Activated naive CD4-positive, alpha-beta T cell treated with Interleukin-2 at 50 U/mL for 16 hours (primary cell): ENCODE results near the gene MTARC1.

ENCODE experiments used
- DNase-seq: peaks from one replicate; pipeline ENCODE4 v3.0.0-alpha.2; 2020

Gene MTARC1

GRCh38 chr1:220786337-220787068, at the start of gene MTARC1:
MTARC1 (plus strand) TSS chr1:220786913; CDS start chr1:220786945, 32 bp downstream.
- no peak for DNase-seq

DNA sequence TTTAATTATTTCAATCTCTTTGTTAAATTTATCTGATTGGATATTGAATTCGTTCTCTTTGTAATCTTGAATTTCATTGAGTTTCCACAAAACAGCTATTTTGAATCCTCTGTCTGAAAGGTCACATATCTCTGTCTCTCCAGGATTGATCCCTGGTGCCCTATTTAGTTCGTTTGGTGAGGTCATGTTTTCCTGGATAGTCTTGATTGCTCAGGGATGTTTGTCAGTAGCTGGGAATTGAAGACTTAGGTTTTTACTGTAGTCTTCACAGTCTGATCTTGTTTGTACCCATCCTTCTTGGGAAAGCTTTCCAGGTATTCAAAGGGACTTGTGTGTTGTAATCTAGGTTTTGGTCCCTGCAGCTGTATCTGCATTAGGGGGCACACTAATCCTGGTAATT, 45.4 kb upstream of the MTARC1 start:
- no peak for DNase-seq

DNA sequence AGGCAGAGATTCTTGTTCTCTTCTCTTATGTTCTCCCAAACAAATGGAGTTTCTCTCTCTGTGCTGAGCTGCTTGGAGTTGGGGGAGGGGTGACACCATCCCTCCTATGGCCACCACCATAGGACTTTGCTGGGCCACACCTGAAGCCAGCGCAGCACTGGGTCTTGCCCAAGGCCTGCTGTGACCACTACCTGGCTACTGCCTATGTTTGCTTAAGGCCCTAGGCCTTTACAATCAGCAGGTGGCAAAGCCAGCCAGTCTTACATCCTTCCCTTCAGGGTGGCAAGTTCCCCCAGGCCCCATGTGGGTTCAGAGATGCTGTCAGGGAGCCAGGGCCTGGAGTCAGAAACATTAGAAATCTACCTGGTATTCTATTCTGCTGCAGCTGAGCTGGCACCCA, 44.9 kb upstream of the MTARC1 start:
- DNase-seq, result no peak

- DNase-seq, result no peak
Observed at GRCh38 chr1:220742520-220742919, 44.2 kb upstream of the MTARC1 start.

DNA sequence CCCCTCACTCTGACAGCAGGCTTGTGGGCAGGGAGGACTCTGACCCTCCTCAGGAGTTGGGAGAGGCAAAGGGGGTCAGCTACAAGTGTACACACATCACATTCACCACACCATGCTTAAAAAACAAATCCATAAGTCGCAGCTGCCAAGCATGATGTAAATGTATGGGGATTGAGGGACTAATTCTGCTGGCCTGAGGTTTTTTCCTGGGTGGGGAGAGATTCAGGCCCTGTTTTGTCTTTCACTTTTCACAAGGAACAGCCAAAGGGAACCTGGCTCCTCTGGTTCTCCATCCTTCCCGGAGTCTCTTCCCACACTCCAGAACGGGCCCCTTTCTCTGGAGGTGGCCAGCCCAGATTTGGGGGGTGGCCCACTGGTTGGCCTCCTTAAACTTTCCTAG, 39.9 kb upstream of the MTARC1 start:
- DNase-seq, result no peak

GRCh38 chr1:220747437-220748088, 39.1 kb upstream of the MTARC1 start:
- DNase-seq, result no peak

DNA sequence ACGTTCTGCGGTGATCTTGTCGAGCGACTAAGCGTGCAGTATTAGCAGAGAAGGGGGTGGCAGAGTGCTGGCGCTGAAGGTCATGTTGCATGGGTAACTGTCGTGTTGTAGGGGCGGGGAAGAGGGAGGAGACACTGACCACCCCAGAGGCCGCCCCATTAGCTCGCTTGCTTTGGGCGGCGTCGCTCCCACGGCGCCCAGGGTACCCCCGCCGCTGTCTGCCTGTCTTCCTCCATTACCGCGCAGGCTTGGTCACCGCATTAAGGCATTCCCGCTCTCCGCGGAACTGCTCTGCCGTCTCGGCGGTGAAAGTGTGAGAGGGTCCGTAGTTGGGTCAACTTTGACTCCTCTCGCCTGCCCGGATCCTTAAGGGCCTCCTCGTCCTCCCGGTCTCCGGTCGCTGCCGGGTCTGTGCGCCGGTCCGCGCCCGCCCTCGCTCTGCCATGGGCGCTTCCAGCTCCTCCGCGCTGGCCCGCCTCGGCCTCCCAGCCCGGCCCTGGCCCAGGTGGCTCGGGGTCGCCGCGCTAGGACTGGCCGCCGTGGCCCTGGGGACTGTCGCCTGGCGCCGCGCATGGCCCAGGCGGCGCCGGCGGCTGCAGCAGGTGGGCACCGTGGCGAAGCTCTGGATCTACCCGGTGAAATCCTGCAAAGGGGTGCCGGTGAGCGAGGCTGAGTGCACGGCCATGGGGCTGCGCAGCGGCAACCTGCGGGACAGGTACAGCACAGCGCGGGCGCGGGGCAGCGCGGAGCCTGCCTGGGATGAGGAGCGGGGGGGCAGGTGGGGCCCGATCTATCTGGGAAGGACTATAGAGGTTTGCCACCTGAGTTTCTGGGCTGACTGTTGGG, 38.4 kb upstream of the MTARC1 start, which contains the start of gene MTARC2:
TSS of gene MTARC2 (plus strand) at position 234 of the 846 bp plus-strand sequence. CDS start at position 444, 210 bp downstream.
- no peak for DNase-seq

GRCh38 chr1:220748936-220749335, 37.8 kb upstream of the MTARC1 start:
- no peak for DNase-seq

GRCh38 chr1:220750131-220750515, 36.6 kb upstream of the MTARC1 start:
- no peak for DNase-seq

DNA sequence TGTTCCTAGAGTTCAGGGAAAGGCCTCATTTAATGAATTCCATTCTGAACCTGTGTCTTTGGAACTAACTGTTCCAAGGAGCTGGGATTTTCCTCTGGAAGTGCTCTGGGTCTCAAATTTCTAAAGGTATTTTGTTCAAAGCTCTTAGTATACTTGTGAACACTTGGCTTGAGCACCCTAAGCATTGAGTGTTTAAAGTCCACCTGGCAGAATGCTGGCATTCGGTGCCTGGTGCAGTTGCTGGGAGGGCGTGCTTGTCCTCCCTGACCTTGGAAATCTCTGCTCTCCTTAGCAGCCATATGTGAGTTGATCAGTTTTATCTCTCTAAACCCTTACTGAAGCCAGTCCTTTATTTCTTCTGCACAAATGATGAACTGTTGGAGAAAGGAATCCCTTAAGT, 35.6 kb upstream of the MTARC1 start:
- DNase-seq, result no peak

DNA sequence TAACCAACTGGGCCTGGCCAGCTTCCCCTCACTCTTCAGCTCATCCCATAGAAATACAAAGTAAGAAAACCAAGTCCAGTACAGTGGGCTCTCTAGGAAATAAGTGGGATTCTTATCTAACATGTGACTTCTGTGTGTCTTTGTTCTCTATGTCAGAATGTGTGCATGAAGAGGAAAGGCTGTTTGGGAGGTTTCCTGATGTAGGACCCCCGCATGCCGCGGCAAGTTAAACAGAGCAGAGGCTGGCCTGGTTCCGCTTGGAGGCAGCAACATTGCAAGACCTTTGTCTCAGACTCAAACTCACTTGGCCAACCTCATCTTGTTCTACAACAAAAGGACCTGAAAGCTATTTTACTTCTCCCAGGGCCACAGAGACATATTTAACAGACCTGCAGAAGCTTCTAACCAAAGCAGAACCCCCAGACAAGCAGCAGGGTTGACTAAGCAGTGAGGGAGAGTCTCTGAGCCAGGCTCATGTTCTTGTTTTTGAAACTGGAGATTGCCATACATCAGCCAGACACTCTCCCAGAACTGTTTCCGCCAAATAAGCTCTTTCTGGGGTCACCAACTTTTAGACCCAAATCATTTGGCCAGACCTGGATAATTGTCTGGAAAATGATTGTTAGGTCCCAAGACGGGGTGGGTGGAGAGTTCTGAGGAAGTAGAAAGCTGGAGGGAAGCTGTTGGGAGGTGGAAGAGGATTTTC, 32.3 kb upstream of the MTARC1 start:
- DNase-seq, result no peak

GRCh38 chr1:220754918-220755295, 31.8 kb upstream of the MTARC1 start:
- no peak for DNase-seq

DNA sequence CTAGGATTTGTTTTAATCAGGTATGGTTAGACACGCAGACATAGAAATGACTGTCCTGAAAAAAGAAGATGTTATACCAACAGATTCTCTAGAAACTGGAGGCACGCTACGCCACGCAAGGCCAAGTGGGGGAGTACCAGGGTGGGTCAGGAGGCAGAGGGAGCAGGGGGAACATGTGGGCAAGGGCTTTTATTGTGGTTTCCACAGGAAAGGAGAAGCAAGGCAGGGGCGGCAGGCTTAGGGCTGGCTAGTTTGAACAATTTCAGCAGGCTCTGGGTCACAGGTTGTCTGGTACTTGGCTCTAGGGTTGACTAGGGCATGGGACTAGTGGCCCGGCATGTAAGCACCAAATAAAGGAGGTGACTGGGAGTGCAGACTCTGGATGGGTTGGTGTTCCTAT, 31.4 kb upstream of the MTARC1 start:
- no peak for DNase-seq

DNA sequence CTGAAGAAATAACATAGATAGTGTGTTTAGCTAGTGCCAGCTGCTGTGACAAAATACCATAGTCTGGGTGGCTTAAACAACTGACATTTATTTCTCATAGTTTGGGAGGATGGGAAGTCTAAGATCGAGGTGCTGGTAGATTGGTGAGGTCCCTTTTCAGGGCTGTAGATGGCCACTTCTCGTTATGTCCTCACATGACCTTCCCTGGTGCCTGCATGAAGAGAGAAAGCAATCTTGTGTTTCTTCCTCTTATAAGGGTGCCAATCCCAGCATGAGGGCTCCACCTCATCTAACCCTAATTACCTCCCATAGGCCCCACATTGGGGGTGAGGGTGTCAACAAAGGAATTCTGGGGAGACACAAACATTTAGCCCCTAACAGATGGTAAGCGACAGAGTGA, 29.3 kb upstream of the MTARC1 start:
- DNase-seq, result no peak

DNA sequence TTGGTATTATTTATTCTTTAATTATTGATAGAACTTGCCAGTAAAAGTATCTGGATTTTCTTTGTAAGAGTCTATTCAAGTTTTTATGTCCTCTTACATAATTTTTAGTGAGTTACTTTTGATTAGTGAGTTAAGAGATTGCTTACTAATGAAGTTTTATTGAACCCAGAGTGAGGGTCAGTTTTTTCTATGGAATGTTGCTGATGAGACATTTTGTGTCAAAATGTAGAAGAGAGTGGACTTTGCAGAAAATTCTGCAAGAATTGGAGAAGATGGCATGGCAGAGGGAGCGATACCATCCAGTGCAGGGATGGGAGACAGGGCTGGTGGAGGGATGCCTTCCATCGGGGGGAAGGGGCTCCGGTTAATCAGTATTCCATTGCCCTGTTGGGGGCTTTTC, 27.6 kb upstream of the MTARC1 start:
- DNase-seq, result no peak

- DNase-seq, result no peak
Observed at GRCh38 chr1:220761688-220762427, 24.9 kb upstream of the MTARC1 start.

DNA sequence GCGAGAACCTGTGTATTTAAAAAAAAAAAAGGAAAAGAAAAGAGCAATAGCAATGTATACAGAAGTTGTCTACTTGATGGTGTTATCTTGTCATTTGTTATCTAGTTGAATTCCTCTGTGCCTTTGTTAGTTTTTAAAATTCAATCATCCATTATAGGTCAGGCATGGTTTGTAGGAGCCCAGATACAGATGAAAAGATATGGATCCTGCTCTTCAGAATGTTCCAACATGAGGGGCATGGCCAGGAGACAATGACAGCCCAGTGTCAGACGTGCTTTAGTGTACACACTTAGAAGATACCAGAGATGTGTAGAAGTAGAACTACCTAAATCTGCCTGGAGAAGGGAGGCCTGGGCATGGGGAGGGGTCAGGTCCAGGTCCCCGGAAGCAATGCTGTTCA, 22.0 kb upstream of the MTARC1 start:
- DNase-seq, result no peak

DNA sequence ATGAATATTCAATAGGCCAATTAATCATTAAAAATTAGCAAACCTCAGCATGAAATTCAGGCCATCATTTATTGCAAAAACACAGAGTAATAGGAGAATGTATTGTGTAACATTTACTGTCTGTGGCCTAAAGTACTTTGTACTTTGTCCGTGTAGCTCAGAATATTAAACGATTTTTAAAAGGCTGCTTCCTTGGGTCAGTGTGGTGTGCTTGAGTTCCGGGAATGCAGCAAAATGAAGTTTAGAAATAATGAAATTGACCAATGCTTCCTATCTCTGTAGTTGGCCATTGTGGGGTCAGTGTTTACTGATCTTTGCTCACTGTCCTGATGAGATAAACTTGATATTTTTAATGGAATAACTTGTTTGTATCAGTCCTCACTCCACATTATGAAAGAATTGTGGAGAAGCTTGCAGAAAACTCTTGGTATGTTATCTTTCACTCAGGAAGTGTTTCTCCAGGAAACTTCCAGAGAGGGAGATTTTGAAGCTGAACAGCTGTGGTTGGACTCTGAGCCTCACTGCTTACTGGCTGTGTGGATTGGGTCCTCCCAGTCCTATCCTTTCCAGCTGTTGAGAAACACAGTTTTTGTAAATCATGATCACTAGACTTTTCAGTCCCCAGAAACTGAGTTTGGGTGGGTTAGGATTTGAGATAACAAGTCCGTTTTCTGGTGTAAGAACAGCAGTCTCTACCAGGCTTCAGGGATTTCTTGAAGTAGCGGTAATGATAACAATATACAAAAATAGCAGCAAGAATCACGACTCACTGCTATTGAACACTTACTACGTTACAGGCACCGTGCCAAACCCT, 19.2 kb upstream of the MTARC1 start:
- DNase-seq, result no peak

DNA sequence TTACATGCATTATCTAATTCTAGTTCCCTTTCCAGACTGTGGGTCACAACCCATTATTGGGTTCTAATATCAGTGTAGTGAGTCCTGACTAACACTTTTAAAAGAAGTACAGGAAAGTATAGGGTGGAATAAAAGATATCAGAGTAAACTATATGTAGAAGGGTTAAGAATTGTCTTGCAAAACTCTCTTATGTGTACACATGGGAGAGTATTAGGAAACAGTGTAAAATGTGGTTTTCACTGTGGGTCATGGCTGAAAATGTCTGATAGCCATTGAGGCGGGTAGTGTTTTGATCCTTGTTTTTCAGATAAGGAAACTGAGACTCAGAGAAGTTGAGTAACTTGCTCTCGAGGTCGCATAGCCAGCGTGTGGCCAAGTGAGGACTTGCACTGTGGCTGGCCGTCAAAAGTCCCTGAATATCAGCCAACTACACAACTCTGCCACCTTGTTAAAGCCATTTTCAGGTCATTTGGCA, 18.5 kb upstream of the MTARC1 start:
- no peak for DNase-seq

GRCh38 chr1:220769205-220769604, 17.5 kb upstream of the MTARC1 start:
- no peak for DNase-seq

DNA sequence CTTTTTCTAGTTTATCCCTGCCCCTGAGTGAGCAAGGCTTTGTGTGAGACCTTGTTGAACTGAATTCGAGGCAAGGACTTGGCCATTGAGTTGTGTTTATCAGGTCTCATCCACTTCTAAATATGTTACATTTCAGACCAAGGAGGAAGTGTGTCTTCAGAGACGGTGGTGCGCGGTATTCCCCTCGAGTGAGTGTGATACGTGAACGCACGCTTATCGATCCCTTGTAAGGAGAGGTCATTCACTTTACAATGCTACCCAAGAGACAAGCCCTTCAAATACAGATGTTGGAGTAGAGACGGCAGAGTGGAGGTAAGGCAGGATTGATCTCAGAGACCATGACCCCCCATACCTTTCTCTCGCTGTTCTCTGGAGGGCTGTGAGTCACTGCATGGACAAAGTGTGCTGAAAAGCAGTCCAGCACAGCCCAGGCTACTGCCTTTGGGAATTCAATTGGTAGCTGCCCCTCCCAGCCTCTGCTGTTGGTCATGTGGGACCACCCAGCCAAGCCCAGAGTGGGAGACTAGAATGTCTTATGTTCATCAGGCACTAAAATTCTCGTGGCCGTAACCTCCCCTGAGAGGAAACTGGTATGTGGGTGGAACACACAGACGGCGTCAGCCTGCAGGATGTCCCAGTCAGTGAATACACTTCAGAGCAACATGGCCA, 16.3 kb upstream of the MTARC1 start:
- DNase-seq, result no peak
